Measurements from ENCODE around the gene SLC47A1. TPM values are rescaled to one million over a fixed set of nuclear protein-coding genes. Genes with fewer than 3 reads are reported as not detected.
"Not testable (repeated sequence)": the region's sequence is repeated elsewhere in the genome, so short reads cannot be mapped to it uniquely, and the experiment has no call there.

SLC47A1 gene
- total RNA-seq, 4 donors from 2014 or later: 9.7 to 62.7 (median 30.6) TPM

DNA sequence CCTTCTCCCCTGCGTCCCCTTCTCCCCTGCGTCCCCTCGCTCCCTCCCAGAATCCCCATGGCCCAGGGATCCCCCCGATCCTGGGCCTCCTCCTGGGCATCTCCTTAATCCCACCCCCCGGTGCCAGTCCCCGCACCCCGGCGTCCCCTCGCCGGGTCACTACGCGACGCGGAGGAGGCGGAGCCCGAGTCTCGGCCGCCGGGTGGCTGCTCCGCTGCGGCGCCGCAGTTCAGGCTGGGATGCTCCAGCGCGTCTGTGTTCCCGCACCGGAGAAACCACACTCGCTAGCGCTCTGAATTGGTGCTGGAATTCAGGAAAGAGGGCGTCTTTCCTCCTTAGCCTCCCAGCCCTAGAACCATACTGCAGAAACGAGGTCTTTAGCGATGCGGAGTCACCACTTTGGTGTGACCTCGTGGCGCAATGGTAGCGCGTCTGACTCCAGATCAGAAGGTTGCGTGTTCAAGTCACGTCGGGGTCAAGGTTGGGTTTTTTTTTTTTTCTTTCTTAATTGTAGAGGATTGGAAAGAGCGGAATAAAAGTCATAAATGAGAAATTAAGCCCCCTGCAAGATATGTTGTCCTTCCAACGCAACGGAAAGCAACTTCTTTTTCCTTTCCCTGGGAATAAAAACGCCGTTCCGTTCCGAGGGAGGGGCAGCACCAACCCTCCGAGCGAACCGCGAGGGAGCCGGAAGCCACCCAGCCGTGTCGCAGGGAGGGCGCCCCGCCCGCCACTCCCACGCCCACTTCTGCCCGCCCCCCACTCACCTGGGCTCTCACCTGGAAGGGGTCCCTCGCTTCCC is 25.7 kb upstream of the SLC47A1 start:
- intact Hi-C loops (cut with DNase I; ENCODE audit: low total_unique reads): no loop called here
- WGBS, 2 donors: 1% methylated on average over 41 to 59 of the region's 60 CpGs

DNA sequence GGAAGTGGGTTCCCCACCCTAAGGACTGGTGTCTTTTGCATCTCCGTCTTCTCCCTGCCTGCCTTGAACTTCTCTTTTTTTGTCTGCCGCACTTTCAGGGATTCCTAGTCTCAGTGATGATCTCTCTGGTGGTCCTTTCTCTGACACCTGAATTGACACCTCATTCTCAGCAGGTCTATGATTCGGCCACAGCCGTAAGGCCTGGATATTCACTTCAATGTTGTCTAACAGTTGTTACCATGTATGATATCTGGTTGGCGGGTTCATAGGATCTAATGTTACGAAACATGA is 25.1 kb upstream of the SLC47A1 start:
- DNase-seq (ENCODE audit: low spot score in 2 of 2): no peak
- peak overlapping the region; percentile 76 for H3K4me3 ChIP-seq (ENCODE audit: low read depth, poor library complexity, severe bottlenecking)
- TF ChIP-seq POLR2A (IDR thresholded peaks at IDR 0.05) (no peak), CTCF (IDR thresholded peaks at IDR 0.05) (no peak)
- WGBS, 2 donors: 46 to 50% methylated on average over 6 of the region's 6 CpGs
- intact Hi-C loops (cut with DNase I; ENCODE audit: low total_unique reads): no loop called here

More for the DNA sequence above, 25.7 kb upstream of the SLC47A1 start:
- H3K4me3 ChIP-seq (ENCODE audit: low read depth, poor library complexity, severe bottlenecking): peak overlapping the region; percentile 76
- TF ChIP-seq CTCF (IDR thresholded peaks at IDR 0.05) (no peak), POLR2A (IDR thresholded peaks at IDR 0.05) (no peak)
- peak; percentile 94 to 99 for DNase-seq (ENCODE audit: low spot score in 2 of 2)

GRCh38 chr17:19509281-19509852 is 24.3 kb upstream of the SLC47A1 start:
- intact Hi-C loops (cut with DNase I; ENCODE audit: low total_unique reads); DNase-seq (ENCODE audit: low spot score in 2 of 2); H3K4me3 ChIP-seq (ENCODE audit: low read depth, poor library complexity, severe bottlenecking): not testable (repeated sequence)
- 94% methylated on average over 5 of the region's 5 CpGs for WGBS, 2 donors

GRCh38 chr17:19510903-19511302 is 22.8 kb upstream of the SLC47A1 start:
- no peak for DNase-seq (ENCODE audit: low spot score in 2 of 2)
- intact Hi-C loops (cut with DNase I; ENCODE audit: low total_unique reads): no loop called here
- H3K4me3 ChIP-seq (ENCODE audit: low read depth, poor library complexity, severe bottlenecking): no peak overlapping the region
- WGBS, 2 donors: 63 to 75% methylated on average over 9 of the region's 9 CpGs
- TF ChIP-seq CTCF (IDR thresholded peaks at IDR 0.05) (no peak), POLR2A (IDR thresholded peaks at IDR 0.05) (no peak)

DNA sequence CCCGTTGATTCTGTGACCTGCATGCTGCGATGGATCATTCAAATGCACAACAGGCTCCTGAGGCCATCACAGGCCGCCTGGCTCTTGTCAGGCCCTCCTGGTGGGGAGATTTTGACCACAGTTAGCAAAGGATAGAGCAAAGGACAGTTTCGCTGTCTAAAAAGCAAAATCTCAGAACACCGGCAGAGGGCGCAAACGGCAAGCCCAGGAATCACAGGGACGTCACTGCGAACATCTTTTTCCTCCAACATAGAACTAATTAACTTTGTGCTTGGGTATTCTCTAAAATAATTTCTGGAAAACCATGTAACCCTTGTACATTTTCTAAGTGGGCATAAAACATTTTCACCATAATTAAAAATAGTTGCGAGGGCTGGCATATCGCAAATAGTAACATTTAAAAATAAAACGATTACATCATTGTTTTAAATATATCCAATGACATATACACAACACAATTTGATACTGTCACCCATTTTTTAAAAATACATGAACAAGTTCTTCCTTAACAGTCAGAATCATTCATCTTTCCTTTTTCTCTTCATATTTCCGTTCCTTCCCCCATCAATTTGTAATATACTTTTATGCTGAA is 19.7 kb upstream of the SLC47A1 start:
- DNase-seq (ENCODE audit: low spot score in 2 of 2): peak; percentile 59 to 93

More for the DNA sequence above, 19.7 kb upstream of the SLC47A1 start:
- TF ChIP-seq CTCF (IDR thresholded peaks at IDR 0.05) (peak in 1 of 3 donors; percentile 66), POLR2A (IDR thresholded peaks at IDR 0.05) (no peak)
- WGBS, 2 donors: 4 to 5% methylated on average over 13 of the region's 13 CpGs
- intact Hi-C loops (cut with DNase I; ENCODE audit: low total_unique reads): no loop called here
- H3K4me3 ChIP-seq (ENCODE audit: low read depth, poor library complexity, severe bottlenecking): no peak overlapping the region

Data from lower leg skin (tissue), 4 donors.